NOMO-1 treated with DMSO at 0.1 percent for 48 hours (cell line): Measurements from ENCODE around the gene PRKAG2.
A peak's percentile ranks its signal among the peaks of the same experiment; 100 is the strongest.

Source experiments
- DNase-seq: peaks from one replicate; lab custom pipeline; 2025; ENCODE audit not compliant: unreplicated experiment; lab: John Stamatoyannopoulos, UW

PRKAG2 gene

DNA sequence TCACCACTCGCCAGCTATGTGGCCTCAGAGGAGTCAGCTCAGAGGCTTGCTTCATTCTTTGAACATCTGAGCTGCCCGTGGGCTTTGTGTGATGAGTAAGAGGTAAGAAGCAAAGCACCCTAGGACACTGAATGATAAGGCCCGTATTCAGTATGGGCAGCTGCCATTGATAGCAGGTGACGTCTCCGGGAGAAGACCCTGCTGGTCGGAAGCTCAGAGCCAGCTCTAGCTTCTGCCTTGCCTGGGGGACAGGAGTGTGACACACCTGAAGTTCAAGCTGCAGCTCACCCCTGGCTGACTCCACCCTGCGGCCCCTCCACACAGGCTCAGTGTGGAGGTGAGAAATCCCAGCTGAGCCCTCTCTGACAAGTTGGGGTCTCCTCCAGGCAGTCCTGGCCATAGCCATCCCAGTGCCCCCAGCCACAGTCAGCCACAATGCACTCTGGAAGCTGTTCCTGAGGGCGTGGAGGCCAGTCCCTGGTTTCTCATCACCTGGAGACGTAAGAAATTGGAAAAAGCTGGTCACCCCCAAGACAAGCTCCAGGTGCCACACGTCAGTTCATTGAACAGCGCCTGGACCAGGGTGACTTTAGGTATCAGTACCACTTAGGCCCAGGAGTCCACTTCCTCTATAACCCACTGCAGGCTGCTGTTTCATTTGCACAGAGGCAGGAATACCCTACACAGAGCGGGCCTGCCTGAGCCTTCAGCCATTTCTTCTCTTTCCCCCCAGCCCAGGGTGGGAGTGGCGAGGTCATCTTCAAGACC, 192.3 kb downstream of the PRKAG2 start:
- no peak for DNase-seq

GRCh38 chr7:151683615-151684407, 193.1 kb downstream of the PRKAG2 start:
- no peak for DNase-seq

- DNase-seq: no peak
Observed at GRCh38 chr7:151682831-151683614, 193.9 kb downstream of the PRKAG2 start.

GRCh38 chr7:151681726-151682125, 195.2 kb downstream of the PRKAG2 start:
- DNase-seq: no peak

DNA sequence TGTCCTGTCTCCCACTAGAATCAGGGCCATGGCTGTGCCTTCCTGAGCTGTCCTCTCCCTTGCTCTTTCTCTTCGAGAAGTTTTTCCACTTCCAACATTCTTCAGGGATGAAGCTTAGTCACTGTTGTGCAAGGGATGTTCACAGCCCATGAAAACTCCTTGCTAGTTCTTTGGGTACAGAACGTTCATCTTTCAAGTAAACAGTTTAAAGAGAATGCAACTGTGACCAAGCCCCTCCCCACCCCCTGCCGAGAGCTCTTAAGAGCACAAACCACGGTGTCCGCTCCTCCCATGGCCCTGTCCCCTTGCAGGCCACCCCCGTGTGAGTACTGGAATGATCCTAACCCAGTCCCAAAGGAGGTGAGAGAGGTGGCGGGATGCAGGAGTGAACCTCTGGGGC, 196.1 kb downstream of the PRKAG2 start:
- DNase-seq: no peak

DNA sequence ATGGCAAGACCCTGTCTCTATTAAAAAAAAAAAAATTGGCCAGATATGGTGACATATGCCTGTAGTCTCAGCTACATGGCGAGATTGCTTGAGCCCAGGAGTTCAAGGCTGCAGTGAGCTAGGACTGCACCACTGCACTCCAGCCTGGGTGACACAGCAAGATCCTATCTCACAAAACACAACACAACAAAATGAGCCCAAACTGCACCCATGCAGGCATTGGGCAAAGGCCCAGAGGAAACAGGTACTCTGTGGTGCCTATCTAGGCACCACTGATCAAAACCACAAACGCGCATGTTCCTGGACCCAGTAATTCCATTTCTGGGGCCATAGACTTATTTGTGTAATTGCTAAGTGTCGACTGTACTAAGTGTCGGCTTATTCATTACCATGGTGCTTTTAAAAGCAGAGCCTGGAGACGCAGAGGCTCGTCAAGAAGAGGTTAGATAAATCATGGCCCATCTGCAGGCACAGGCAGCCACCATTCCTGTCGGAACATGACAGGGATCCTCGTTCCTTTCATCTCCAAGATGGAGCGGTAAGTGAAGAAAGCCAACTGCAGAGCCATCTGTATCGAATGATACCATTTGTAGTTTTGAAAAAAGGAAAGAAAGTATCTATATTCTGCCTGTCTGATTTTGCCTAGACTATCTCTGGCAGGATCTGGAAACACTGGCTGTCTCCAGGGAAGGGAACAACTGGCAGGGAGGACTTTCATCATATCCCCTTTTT, 196.9 kb downstream of the PRKAG2 start:
- DNase-seq: no peak

GRCh38 chr7:151679071-151679708, 197.7 kb downstream of the PRKAG2 start:
- no peak for DNase-seq

DNA sequence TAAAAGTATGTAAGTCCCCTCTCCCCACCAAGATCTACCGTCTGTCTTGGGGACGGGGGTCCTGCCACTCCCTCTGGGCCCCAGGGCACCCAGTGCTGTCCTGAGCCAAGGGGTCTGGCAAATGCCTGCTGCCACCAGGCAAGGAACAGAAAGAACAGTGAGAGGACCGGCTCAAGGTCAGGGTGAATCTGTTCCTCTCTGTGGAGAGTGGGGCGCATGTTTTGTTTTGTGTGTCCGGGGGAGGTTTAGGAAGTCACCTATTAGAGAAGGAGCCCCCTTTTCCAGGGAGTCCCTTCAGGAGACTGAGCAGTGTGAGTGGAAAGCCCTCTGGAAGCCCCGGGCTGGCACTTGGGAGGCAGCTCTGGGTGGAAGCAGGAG, 198.7 kb downstream of the PRKAG2 start:
- no peak for DNase-seq

DNA sequence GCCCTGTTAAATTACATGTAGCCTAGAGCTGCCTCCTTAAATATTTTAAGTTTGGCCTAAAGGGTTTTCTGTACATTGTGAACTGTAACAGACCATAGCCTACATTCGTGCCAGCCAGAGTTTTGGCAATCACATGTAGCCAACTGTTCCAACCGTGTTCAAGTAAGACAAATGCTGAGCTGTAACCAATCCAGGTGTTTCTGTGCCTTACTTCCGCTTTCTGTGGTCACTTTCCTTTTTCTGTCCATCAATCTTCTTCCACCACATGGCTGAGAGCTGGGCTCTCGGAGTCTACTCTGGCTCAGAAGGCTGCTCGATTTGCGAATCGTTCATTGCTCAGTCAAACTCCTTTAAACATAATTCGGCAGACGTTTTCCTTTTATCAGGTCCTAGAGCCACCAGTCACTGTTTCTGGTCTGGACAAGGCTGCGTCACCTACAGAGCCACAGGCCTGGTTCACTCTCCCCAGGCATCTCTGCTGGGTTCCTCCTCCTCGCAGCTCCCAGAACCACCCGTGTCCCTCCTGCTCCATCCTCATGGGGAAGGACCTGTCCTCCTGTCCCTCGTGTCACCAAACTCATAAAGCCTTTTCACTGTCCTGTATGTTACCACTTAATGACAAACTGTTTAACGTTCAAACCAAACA, 199.2 kb downstream of the PRKAG2 start:
- peak; percentile 6 for DNase-seq

GRCh38 chr7:151676759-151677158, 200.2 kb downstream of the PRKAG2 start:
- no peak for DNase-seq

DNA sequence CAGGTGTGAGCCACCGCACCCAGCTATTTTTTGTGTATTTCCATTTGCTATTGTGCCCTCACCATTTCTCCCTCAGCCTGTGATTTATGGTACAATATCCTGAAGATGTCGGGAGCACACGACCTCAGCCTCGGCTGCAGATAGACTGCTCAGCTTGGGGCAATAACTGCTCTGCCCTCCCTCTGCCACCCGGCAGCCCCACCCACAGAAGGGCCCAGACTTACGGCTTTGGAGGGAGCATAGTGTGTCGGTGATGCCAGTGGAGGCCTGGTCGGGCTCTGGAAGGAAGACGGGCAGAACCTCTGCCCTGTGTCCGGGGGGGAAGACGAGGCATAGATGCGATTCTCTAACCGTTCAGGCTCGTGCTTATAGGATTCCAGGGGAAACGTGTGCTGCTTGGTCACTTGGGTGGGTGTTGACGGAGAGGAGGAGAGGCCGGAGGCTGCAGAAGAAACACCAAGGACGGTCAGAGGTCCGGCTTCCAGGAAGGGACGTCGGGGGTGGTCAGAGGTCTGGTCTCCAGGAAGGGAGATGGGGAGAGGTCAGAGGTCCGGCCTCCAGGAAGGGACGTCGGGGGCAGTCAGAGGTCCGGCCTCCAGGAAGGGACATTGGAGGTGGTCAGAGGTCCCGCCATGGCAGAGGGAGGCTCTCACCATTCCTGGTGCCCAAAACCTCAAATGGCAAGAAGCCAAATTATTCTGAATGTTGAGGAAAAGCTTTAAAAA, 201.6 kb downstream of the PRKAG2 start:
- DNase-seq: no peak

DNA sequence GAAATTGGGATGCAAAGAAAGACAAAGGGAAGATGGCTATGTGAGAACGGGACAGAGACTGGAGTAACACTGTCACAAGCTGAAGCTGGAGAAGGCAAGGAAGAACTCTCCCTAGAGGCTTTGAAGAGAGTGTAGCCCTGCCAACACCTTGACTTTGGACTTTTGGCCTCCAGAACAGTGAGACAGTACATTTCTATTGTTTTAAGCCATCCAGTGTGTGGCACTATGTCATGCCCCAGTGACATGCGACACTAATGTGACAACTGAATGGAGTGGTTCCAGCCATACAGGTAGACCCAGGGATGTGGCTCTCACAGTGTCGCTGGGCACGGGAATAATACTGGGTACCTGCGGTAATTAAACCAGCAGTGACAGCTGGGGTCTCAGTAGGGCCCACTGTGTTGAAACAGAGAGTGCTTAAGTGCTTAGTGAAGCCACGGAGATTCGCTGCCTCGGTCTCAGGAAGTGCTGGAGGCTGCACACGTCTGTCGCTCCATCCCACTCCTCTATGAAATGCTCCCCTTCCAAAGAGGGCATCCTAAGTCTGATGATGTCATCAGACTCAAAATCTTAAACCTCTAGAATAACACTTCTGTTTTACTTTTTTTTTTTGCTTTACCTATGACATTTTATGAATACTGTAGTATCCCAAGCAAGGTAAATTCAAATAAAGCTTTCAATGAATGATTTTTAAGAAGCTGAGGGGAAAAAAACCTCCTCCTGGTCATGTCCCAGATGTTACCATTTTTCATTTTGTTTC, 202.6 kb downstream of the PRKAG2 start:
- DNase-seq: no peak

GRCh38 chr7:151673216-151673615, 203.7 kb downstream of the PRKAG2 start:
- no peak for DNase-seq

- no peak for DNase-seq
Observed at GRCh38 chr7:151672716-151673115, 204.2 kb downstream of the PRKAG2 start.

DNA sequence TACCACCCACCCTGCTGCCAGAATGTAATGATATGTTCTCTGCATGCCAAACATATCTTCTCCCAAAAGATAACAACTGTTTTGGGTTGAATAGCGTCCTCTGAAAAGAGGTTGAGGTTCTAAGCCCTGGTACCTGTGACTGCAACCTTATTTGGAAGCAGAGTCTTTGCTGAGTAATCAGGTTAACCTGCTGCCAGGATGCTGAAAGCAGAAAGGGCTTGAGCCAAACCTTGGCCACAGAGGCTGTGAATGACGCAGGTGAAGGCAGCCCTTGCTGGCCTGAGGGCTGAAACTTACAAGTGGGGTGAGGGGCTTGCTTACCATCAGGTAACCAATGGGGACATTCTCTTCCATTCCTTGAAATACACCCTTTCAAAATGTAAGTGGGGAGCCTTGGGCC, 205.4 kb downstream of the PRKAG2 start:
- DNase-seq: no peak

- DNase-seq: no peak
Observed at GRCh38 chr7:151669762-151670161, 207.2 kb downstream of the PRKAG2 start.

DNA sequence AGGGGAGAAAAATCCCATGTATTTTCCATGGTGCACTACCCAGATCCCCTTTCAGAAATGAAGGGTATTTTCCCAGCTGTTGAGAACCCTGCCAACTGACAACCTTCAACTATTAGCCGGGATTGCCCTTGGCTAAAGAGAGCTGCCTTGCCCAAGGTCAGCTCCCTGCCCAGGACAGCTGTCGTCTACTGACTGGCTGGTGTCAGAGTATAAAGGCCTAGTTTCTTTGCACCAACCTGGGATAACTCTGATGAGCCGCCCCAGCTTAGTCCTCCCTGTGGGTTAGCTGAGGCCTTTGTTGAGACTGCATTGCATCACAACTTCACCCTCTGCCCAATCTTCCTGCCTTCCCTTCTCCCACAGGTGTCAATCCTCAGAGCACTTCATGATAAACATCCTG, 210.0 kb downstream of the PRKAG2 start:
- no peak for DNase-seq

GRCh38 chr7:151665368-151665767, 211.5 kb downstream of the PRKAG2 start:
- DNase-seq: no peak

- DNase-seq: no peak
Observed at GRCh38 chr7:151664268-151664667, 212.6 kb downstream of the PRKAG2 start.
